ENCODE results near the gene FDXACB1. TPM values are rescaled to one million over a fixed set of nuclear protein-coding genes. Genes with fewer than 3 reads are reported as not detected.
A peak's percentile ranks its signal among the peaks of the same experiment; 100 is the strongest.
"Not testable (repeated sequence)": the region's sequence is repeated elsewhere in the genome, so short reads cannot be mapped to it uniquely, and the experiment has no call there.

The FDXACB1 gene
- total RNA-seq, 1 donor from 2014 or later: 7.9 TPM

DNA sequence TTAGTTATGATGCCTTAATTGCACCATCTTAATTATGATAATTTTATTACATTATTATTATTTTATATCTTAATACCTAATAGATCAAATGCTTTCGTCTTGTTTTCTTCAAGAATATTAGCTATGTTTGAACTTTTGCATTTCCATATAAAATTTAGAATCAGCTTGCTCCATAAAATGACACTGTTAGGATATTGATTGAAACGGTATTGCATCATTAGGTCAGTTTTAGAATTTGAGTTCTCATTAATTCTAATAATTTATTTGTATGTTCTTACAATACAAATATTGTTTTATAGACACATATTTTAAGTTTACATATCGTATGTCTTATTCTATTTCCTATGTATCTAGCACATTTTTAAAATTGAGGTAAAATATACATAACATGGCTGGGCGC lies 7.1 kb upstream of the FDXACB1 start:
- no peak overlapping the region for H3K4me3 Mint-ChIP-seq
- no peaks in the 10 kb centered on the region for H3K9me3 Mint-ChIP-seq
- no peak for DNase-seq (ENCODE audit: low spot score)

DNA sequence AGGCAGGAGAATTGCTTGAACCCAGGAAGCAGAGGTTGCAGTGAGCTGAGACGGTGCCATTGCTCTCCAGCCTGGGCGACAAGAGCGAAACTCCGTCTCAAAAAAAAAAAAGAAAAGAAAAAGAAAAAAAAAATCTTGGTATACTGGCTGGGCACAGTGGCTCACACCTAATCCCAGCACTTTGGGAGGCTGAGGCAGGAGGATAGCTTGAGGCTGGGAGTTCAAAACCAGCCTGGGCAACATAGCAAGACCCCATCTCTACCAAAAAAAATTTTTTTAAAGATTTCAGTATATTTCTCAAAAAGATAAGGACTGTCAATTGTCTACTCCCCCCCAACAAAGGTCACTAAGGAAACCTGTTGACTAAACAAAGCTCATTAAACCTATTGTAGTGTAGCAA lies 6.1 kb upstream of the FDXACB1 start:
- H3K27ac Mint-ChIP-seq; H3K27me3 Mint-ChIP-seq (ENCODE audit: insufficient read depth); H3K36me3 Mint-ChIP-seq (ENCODE audit: low read depth); H3K4me3 Mint-ChIP-seq; intact Hi-C loops (cut with micrococcal nuclease); H3K9me3 Mint-ChIP-seq; H3K4me1 Mint-ChIP-seq (ENCODE audit: low read depth); DNase-seq (ENCODE audit: low spot score): not testable (repeated sequence)

More for the DNA sequence above, 7.1 kb upstream of the FDXACB1 start:
- H3K27ac Mint-ChIP-seq: no peak overlapping the region
- intact Hi-C loops (cut with micrococcal nuclease): no loop called here
- H3K27me3 Mint-ChIP-seq (ENCODE audit: insufficient read depth): peaks cover 6% of the 10 kb centered on the region
- H3K36me3 Mint-ChIP-seq (ENCODE audit: low read depth): no peaks in the 10 kb centered on the region
- H3K4me1 Mint-ChIP-seq (ENCODE audit: low read depth): peaks cover 3% of the 10 kb centered on the region

GRCh38 chr11:111882202-111882601 lies 3.2 kb upstream of the FDXACB1 start:
- intact Hi-C loops (cut with micrococcal nuclease): no loop called here
- peaks cover 26% of the 10 kb centered on the region for H3K4me1 Mint-ChIP-seq (ENCODE audit: low read depth)
- H3K9me3 Mint-ChIP-seq: no peaks in the 10 kb centered on the region
- H3K27ac Mint-ChIP-seq: no peak overlapping the region
- H3K4me3 Mint-ChIP-seq: no peak overlapping the region
- peaks cover 7% of the 10 kb centered on the region for H3K36me3 Mint-ChIP-seq (ENCODE audit: low read depth)
- H3K27me3 Mint-ChIP-seq (ENCODE audit: insufficient read depth): peaks cover 2% of the 10 kb centered on the region
- DNase-seq (ENCODE audit: low spot score): no peak

- Mint-ChIP-seq H3K36me3 (ENCODE audit: low read depth) (peaks cover 12% of the 10 kb centered on the region), H3K4me3 (peak overlapping the region; percentile 94), H3K27ac (peak overlapping the region; percentile 100), H3K27me3 (ENCODE audit: insufficient read depth) (peaks cover 2% of the 10 kb centered on the region), H3K4me1 (ENCODE audit: low read depth) (peaks cover 26% of the 10 kb centered on the region), H3K9me3 (no peaks in the 10 kb centered on the region)
- DNase-seq (ENCODE audit: low spot score): no peak
- intact Hi-C loops (cut with micrococcal nuclease): loop anchor here (1.0 to 10.0 kb wide), 13 partner anchors 8 to 1893 kb away; partner anchors contain the start of genes ALG9, BCO2, DLAT and NKAPD1
These were observed 634 bp upstream of the FDXACB1 start for GRCh38 chr11:111879637-111879960.

DNA sequence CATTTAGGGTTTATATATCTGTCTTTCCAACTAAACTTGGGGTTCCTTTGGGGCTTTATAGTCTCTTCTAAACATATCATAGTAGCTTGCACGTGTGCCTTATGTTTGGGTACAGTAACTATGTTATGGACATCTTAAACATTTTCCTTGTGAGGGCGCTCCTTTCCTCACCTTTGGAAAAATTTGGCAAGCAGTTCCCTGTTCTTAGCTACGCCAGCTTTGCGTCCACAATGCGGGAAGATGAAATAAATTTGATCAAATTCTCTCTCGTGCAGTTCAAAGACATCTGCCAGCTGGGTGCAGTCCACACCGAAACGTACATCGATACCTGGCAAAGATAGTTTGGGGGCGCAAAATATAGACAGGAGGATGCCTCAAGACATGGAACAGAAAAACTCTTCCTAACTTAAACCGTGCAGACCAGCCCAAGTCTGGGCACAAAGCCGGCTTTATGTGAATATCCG lies 548 bp downstream of the FDXACB1 start:
- H3K9me3 Mint-ChIP-seq: no peaks in the 10 kb centered on the region
- intact Hi-C loops (cut with micrococcal nuclease): loop anchor here (2.0 to 10.0 kb wide), 5 partner anchors 276 to 1894 kb away; partner anchors contain the start of genes BCO2, POU2AF1, SIK2 and ZW10
- H3K27ac Mint-ChIP-seq: peak overlapping the region; percentile 100
- H3K36me3 Mint-ChIP-seq (ENCODE audit: low read depth): peaks cover 14% of the 10 kb centered on the region
- H3K4me1 Mint-ChIP-seq (ENCODE audit: low read depth): peaks cover 26% of the 10 kb centered on the region
- H3K27me3 Mint-ChIP-seq (ENCODE audit: insufficient read depth): peaks cover 2% of the 10 kb centered on the region
- peak overlapping the region; percentile 94 for H3K4me3 Mint-ChIP-seq
- no peak for DNase-seq (ENCODE audit: low spot score)

DNA sequence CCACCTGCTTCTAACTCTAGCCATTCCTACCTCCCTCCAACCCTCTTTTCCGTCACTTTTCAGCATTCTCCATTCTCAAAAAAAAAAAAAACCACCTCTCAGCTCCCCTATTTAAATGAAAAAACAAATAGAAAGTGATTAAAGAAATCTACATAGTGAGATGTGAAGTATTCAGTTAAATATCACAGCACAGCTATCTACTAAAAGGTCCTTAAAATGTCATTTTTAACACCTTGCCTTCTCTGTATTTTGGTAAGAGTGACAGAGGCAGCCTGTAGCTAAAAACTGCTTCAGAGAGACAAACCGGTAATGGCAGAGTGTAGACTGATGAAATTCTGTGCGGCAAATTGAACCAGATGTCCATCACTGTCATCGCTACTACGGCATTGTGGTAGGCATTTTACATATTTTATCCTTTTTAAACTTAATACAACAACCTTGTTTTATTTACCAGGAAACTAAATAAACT lies 7.2 kb downstream of the FDXACB1 start:
- H3K36me3 Mint-ChIP-seq (ENCODE audit: low read depth): peaks cover 27% of the 10 kb centered on the region
- intact Hi-C loops (cut with micrococcal nuclease): loop anchor here (1.0 to 10.0 kb wide), 10 partner anchors 8 to 413 kb away; partner anchors contain the start of genes CFAP68, DLAT, FDXACB1 and NKAPD1
- no peaks in the 10 kb centered on the region for H3K9me3 Mint-ChIP-seq

GRCh38 chr11:111870886-111871692 lies 7.9 kb downstream of the FDXACB1 start, which contains the start of gene ALG9:
Gene ALG9 (minus strand): TSS chr11:111871581. CDS start chr11:111871482, 99 bp downstream.
- peak within 1 kb of the TSS; percentile 90 for H3K27ac Mint-ChIP-seq
- DNase-seq (ENCODE audit: low spot score): peak; percentile 85
- peaks cover 32% of the 10 kb centered on the region for H3K4me1 Mint-ChIP-seq (ENCODE audit: low read depth)
- intact Hi-C loops (cut with micrococcal nuclease): loop anchor here (1.0 to 10.0 kb wide), 10 partner anchors 8 to 414 kb away; partner anchors contain the start of genes CFAP68, DLAT, FDXACB1 and NKAPD1
- H3K36me3 Mint-ChIP-seq (ENCODE audit: low read depth): peaks cover 33% of the 10 kb centered on the region
- H3K9me3 Mint-ChIP-seq: no peaks in the 10 kb centered on the region
- no peaks in the 10 kb centered on the region for H3K27me3 Mint-ChIP-seq (ENCODE audit: insufficient read depth)
- H3K4me3 Mint-ChIP-seq: peak within 1 kb of the TSS; percentile 89

More for the DNA sequence above, 7.2 kb downstream of the FDXACB1 start:
- H3K27me3 Mint-ChIP-seq (ENCODE audit: insufficient read depth): no peaks in the 10 kb centered on the region
- H3K27ac Mint-ChIP-seq: peak overlapping the region; percentile 90
- H3K4me1 Mint-ChIP-seq (ENCODE audit: low read depth): peaks cover 32% of the 10 kb centered on the region
- H3K4me3 Mint-ChIP-seq: peak overlapping the region; percentile 89
- DNase-seq (ENCODE audit: low spot score): no peak

DNA sequence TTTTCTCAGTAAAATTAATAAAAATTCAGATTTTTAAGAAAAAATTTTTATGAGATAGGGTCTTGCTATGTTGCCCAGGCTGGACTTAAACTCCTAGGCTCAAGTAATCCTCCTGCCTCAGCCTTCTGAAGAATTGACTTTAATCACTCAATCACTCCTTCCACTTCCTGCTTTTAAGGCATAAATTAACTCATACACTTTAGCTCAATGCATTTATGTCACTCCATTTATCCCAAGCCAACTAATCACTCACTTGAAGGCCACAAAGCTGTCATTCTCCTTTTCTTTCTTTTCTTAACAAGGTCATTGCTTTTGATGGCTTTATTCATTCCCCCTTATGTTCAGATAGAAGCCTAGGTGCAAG lies 8.5 kb downstream of the FDXACB1 start:
- DNase-seq (ENCODE audit: low spot score): no peak
- Mint-ChIP-seq H3K27ac (peak overlapping the region; percentile 50), H3K4me1 (ENCODE audit: low read depth) (peaks cover 32% of the 10 kb centered on the region), H3K27me3 (ENCODE audit: insufficient read depth) (no peaks in the 10 kb centered on the region), H3K4me3 (peak overlapping the region; percentile 89), H3K9me3 (no peaks in the 10 kb centered on the region), H3K36me3 (ENCODE audit: low read depth) (peaks cover 33% of the 10 kb centered on the region)
- intact Hi-C loops (cut with micrococcal nuclease): loop anchor here (2.0 to 10.0 kb wide), 5 partner anchors 112 to 414 kb away; partner anchors contain the start of genes DLAT, SDHD, SIK2 and TIMM8B

DNA sequence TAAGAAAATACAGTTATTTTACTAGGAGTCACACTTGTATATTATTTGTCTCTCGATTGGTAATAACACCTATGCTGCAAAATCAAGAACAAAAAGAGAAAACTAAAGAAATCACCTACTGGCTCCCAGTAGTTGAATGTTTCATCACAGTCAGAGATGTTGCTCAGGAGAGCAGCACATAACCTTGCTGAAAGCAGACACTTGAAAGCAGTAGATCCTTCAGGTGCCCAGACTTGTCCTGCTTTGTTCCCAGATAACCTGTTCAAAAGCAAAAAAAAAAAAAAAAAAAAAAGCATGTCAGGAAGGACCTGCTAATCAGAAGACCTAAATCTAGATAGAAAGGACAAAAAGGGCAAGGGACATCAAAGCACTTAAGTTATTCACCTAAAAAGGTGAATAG lies 8.9 kb downstream of the FDXACB1 start:
- Mint-ChIP-seq H3K27me3 (ENCODE audit: insufficient read depth) (no peaks in the 10 kb centered on the region), H3K4me1 (ENCODE audit: low read depth) (peaks cover 32% of the 10 kb centered on the region), H3K27ac (no peak overlapping the region), H3K9me3 (no peaks in the 10 kb centered on the region), H3K4me3 (no peak overlapping the region), H3K36me3 (ENCODE audit: low read depth) (peaks cover 32% of the 10 kb centered on the region)
- DNase-seq (ENCODE audit: low spot score): no peak
- intact Hi-C loops (cut with micrococcal nuclease): loop anchor here (2.0 to 10.0 kb wide), 5 partner anchors 113 to 415 kb away; partner anchors contain the start of genes DLAT, SDHD, SIK2 and TIMM8B

DNA sequence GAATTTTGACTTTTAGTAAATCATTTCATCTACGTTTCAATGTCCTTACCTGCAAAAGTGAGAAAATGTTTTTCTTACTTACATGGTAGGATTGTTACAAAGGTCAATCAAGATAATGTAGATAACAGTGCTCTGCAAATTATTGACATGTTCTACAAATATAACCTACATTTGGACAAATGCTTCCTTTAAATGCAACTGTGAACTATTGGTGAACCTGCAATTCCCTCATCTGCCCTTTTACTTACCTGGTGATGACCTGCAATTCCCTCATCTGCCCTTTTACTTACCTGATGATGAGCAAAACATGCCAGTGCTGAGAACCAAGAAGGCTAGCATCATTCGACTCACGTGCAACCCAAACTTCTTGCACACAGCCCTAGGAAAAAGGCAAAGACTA lies 18.7 kb downstream of the FDXACB1 start:
- no peaks in the 10 kb centered on the region for H3K27me3 Mint-ChIP-seq (ENCODE audit: insufficient read depth)

DNA sequence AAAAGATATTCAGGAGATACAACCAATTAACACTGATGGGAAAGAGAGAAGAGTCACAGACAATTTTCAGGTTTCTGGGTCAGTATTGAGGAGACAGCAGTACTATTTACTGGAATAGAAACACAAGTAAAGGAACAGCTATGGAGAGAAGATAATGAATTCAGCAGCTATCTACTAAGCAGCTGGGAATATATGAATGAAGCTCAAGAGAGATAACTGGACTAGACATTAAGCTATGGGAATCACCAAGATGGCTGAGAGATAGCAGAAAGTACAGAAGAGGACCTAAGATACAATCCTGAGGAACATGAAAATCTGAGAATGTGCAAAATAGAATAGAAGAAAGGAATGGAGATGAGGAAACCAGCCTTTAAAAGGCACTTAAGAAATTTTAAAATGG lies 23.5 kb downstream of the FDXACB1 start:
- H3K4me3 Mint-ChIP-seq: no peak overlapping the region
- intact Hi-C loops (cut with micrococcal nuclease): no loop called here
- peaks cover 28% of the 10 kb centered on the region for H3K36me3 Mint-ChIP-seq (ENCODE audit: low read depth)
- H3K27ac Mint-ChIP-seq: no peak overlapping the region
- no peaks in the 10 kb centered on the region for H3K9me3 Mint-ChIP-seq
- H3K27me3 Mint-ChIP-seq (ENCODE audit: insufficient read depth): no peaks in the 10 kb centered on the region
- H3K4me1 Mint-ChIP-seq (ENCODE audit: low read depth): no peaks in the 10 kb centered on the region
- DNase-seq (ENCODE audit: low spot score): no peak

More for the DNA sequence above, 18.7 kb downstream of the FDXACB1 start:
- no peak for DNase-seq (ENCODE audit: low spot score)
- H3K4me3 Mint-ChIP-seq: no peak overlapping the region
- intact Hi-C loops (cut with micrococcal nuclease): no loop called here
- no peaks in the 10 kb centered on the region for H3K9me3 Mint-ChIP-seq
- H3K36me3 Mint-ChIP-seq (ENCODE audit: low read depth): peaks cover 28% of the 10 kb centered on the region
- H3K27ac Mint-ChIP-seq: no peak overlapping the region
- no peaks in the 10 kb centered on the region for H3K4me1 Mint-ChIP-seq (ENCODE audit: low read depth)

DNA sequence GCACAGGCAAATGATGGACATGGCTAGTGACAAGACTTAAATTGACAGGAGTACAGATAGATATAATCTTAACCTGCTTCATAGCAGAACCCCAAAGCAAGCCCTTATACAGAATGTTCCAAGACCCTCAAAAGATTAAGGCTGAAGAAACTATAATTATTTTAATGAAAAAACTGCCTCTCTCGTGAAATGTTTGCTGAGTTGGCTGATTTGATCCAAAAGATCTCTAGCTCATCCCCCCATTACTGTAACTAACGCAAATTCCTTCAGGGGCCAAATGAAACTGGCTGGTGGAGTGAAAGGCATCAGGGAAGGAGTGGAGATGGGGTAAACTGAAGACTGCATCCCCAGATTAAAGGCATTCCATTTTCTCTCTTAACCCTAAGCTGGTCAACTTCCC lies 26.9 kb downstream of the FDXACB1 start:
- peaks cover 32% of the 10 kb centered on the region for H3K36me3 Mint-ChIP-seq (ENCODE audit: low read depth)
- H3K27ac Mint-ChIP-seq: no peak overlapping the region
- no peaks in the 10 kb centered on the region for H3K4me1 Mint-ChIP-seq (ENCODE audit: low read depth)
- intact Hi-C loops (cut with micrococcal nuclease): no loop called here
- H3K4me3 Mint-ChIP-seq: no peak overlapping the region
- DNase-seq (ENCODE audit: low spot score): no peak
- H3K27me3 Mint-ChIP-seq (ENCODE audit: insufficient read depth): no peaks in the 10 kb centered on the region
- no peaks in the 10 kb centered on the region for H3K9me3 Mint-ChIP-seq

GRCh38 chr11:111851636-111852035 lies 27.3 kb downstream of the FDXACB1 start:
- intact Hi-C loops (cut with micrococcal nuclease): no loop called here
- no peak overlapping the region for H3K27ac Mint-ChIP-seq
- H3K4me1 Mint-ChIP-seq (ENCODE audit: low read depth): no peaks in the 10 kb centered on the region
- no peak for DNase-seq (ENCODE audit: low spot score)
- no peaks in the 10 kb centered on the region for H3K27me3 Mint-ChIP-seq (ENCODE audit: insufficient read depth)
- no peaks in the 10 kb centered on the region for H3K9me3 Mint-ChIP-seq
- peaks cover 31% of the 10 kb centered on the region for H3K36me3 Mint-ChIP-seq (ENCODE audit: low read depth)
- no peak overlapping the region for H3K4me3 Mint-ChIP-seq

Measured in activated T-helper 1 cell treated with anti-CD3 and anti-CD28 coated beads, Interleukin-12 subunit alpha, Interleukin-12 subunit beta, Interleukin-2, Interleukin-4 antibody, amounts not matched to agents 30 ng/mL and 10 ng/mL and 1 ng/mL, durations not matched to agents 14 hours and 24 hours and 36 hours (primary cell).